ENCODE measurements around the gene SEMA3A.

SEMA3A gene

DNA sequence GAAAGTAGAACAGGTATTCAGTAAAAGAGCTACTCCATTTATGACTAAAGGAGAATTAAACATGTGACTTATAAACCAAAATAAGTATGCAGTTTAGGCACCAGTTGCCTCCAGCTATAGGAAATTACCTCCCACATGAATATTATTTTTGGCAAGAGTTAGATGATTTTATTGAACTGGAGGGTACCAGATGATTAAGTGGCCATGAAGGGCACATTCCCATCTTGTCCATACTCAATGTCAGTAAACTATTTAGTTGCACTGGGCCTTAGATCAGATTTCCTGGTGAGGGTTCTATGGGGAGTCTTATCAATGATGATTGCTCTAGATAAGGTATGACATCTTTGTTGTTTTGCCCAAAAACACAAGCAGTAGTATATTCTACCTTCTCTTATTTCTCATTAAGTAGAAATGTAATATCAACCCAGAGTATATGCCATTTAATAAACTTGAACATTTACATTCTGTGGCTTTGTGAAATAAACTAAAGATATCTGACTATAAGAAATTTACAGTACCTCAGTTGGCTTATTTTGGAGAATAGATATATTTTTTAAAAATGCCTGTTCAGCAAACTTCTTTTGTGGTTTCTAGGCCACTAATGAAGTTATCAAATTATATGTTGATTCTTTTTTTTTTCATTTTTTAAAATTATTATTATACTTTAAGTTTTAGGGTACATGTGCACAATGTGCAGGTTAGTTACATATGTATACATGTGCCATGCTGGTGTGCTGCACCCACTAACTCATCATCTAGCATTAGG lies 145.3 kb downstream of the SEMA3A start:
- no peak for DNase-seq
- in situ Hi-C loops (cut with HindIII; ENCODE audit: low pct_ligation_motif_present, low pct_unique_long_range_greater_than_20kb, low sequenced_read_pairs) = no loop called here

DNA sequence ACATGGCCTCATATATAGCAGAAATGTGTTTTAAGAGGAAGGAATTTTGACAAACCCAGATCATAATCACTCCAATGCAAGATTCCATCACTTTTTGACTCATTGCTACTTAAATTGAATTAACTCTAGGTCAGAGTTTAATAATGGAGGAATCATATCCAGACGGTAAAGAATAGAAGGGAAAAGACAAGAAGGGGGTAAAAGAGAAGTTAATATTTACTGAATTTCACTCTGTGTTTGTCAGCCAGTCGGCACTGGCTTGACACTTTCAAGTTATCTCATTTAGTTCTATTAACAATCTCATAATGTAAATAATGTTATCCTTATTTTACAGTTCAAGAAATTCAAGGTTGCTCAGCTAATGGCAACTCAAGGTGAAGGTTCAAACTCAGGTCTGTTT lies 147.5 kb downstream of the SEMA3A start:
- DNase-seq = no peak
- in situ Hi-C loops (cut with HindIII; ENCODE audit: low pct_ligation_motif_present, low pct_unique_long_range_greater_than_20kb, low sequenced_read_pairs) = no loop called here

DNA sequence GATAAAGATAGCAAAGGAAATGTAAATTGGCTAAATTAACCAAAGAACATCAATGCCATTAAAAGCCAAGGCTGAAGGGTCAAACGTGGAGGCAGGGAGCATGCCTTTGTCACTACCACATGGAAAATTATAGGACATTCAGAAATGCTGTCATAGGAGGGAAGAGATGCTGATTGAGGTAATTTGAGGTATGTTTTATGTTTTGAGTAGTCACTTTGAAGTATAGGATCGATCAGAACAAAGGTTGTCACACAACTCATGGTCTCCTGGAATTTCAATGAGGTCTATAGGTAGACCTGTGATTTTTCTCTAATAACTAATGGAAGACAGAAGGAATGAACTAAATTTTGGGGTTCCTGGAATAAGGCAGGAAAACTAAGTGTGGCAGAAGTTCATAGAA lies 149.8 kb downstream of the SEMA3A start:
- no peak for DNase-seq
- in situ Hi-C loops (cut with HindIII; ENCODE audit: low pct_ligation_motif_present, low pct_unique_long_range_greater_than_20kb, low sequenced_read_pairs) = no loop called here

DNA sequence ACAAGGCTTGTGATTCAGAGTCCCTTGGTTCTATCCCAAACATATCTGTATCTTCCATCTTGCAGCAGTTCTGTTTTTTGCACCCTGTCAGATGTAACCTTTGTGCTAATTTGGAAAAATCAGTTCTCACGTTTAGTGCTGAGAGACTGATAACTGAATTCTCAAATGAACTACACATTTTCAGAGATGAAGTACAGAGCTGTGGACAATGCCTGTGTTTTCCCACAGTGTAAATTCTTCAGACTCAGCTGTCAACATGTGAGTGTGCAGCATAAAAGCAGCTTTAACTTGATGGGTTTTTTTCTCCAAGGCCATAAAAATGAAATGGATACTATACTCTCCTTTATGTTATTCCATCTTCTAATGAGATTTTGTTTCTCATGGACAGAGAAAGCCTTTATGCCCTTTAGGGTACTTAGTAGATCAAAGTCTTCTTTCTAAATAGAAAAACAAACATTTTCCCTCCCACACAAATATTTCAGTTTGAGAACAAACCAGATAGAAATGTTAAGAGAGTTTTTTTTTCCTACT lies 150.9 kb downstream of the SEMA3A start:
- in situ Hi-C loops (cut with HindIII; ENCODE audit: low pct_ligation_motif_present, low pct_unique_long_range_greater_than_20kb, low sequenced_read_pairs) = no loop called here
- DNase-seq = no peak

DNA sequence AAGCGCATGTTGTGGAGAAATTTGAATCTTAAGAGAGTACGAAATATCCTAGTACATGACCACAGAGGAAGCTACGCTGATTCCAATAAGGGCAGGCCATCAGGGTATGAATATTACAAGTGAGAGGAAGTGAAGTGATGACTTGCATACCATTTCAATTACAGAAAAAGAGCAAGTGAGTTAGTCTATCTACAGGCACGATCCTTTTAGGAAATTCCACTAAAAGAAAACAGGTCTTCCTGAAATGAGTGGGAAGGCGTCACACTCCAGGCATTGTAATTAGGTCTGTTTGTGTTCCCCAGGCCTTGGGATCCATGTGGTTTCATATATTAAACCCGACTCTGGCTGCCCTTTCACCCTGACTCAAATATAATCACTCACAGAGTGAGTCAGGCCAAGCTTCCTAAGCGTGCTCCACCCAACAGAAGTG lies 152.5 kb downstream of the SEMA3A start:
- in situ Hi-C loops (cut with HindIII; ENCODE audit: low pct_ligation_motif_present, low pct_unique_long_range_greater_than_20kb, low sequenced_read_pairs) = no loop called here
- peak; percentile 38 for DNase-seq

DNA sequence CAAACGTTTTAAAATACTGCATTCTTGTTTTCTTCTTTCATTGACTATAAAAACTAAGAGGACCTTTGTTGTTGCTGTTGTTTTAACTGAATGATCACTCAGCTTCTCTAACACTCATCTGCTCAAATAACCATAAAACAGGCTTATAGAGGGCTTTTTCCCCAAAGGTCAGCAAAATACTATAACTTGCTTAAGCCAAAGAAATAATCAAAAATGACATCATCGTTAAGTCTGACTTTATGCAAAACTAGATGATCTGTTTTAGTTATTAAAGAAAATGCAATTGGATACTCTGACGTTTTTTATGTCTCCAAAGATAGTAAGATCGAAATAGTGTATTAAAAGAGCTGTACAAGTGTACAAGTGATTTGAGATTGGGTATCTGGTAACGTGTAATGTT lies 152.9 kb downstream of the SEMA3A start:
- no peak for DNase-seq
- in situ Hi-C loops (cut with HindIII; ENCODE audit: low pct_ligation_motif_present, low pct_unique_long_range_greater_than_20kb, low sequenced_read_pairs) = no loop called here

DNA sequence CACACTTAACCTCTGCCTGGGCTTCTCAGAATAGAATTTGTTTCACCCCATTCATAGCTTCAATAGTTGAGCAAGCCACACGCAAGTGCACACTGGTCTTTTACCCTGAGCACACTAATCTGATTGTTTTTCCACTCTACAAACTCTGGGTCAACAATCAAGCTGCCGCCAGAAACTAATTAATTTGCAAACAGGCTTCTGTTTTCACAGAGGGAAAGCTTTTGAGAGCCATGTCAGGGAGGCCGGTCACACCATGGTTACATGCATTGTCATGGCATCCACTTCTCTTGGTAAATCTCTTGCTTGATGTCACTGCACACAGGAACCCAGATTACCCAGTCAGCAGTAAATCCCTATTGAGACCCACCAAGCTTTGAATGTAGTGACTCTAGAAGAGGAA lies 154.2 kb downstream of the SEMA3A start:
- in situ Hi-C loops (cut with HindIII; ENCODE audit: low pct_ligation_motif_present, low pct_unique_long_range_greater_than_20kb, low sequenced_read_pairs) = no loop called here
- no peak for DNase-seq

DNA sequence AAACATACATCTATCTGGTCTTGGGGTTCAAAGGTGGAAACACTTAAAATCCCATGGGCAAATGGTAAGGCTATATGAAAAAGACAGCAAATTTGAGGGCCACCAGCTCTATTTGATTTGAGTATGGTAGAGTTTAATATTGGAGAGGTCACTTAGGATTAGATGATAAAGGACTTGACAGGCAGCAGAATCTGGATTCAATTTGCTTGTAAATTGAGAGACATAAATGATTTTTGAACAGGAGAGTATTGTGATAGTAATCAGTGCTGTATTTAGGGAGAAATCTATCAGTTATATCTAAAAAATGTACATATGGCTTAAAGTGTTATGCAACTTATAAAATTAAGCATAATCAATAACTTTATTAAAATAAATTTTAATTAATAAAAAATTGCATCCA lies 155.2 kb downstream of the SEMA3A start:
- in situ Hi-C loops (cut with HindIII; ENCODE audit: low pct_ligation_motif_present, low pct_unique_long_range_greater_than_20kb, low sequenced_read_pairs) = no loop called here
- DNase-seq = no peak

DNA sequence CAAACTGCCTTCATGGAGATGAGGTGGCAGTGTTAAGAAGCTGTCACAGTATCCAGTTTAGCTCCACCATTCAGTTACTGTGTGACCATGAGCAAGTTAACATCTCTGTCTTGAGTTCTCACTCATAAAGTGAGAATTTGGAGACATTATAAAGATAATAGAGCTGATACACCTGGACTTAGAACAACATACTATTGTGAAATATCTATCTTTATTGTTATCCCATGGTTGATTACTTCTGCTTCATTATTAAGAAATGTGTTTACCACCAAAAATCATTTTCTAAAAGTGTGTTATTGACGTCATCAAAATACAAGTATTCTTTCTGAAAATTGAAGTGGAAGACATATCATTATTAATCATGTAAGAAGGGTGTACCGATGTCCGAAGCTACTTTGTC lies 166.9 kb downstream of the SEMA3A start:
- no peak for DNase-seq
- in situ Hi-C loops (cut with HindIII; ENCODE audit: low pct_ligation_motif_present, low pct_unique_long_range_greater_than_20kb, low sequenced_read_pairs) = no loop called here

DNA sequence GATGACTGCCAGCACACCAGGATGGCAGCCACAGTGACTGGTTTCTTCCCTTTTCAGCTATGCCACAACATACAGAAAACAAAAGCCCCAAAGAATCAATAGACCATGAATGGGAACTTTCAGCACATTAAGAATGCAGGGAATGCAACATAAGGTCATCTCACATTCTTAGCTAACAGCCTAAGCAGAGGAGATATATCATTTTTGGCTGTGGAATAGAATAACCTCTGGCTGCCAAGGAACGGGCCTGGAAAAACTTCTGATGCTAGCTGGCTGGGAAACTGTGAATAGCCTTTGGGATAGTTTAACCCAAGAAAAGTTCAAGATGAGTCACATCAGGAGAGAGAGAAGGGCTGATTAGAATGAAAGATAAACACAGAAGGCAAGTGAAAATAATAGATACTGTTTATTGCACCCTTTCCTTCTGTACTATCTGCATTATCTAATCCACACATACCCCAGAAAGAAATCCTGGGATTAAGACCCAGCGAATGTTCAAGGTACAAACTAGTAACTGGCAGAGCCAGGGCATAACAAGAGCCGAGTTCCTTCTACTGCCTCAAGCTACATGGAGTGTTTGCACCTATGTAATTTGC lies 169.2 kb downstream of the SEMA3A start:
- in situ Hi-C loops (cut with HindIII; ENCODE audit: low pct_ligation_motif_present, low pct_unique_long_range_greater_than_20kb, low sequenced_read_pairs) = no loop called here
- DNase-seq = peak; percentile 99

DNA sequence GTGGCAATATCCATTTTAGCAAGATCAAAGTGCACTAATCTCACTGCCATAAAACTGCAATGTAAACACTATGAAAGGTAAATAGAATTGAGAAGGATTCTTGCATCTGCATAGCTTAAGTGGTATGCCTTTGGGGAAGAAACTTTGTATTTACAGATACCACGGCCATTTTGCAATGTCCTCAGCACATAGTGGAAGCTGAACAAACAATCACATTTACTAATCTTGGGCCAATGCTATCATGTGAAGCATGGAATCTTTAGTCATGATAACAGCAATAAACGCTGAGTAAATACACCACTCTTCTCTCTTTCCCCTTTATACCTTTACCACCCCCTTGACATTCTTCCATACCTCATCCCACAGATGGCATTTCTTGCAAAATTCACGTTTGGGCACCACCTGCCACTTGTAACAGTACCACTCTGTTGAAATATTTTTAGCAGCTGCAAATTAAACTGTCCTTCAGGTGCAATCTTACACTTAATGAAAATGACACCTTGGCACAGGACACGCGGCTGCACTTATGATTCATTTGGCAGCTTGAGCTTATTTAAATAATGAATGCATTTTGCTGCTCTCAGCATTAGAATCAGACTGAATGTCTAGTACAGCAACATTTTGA lies 171.8 kb downstream of the SEMA3A start:
- DNase-seq = no peak
- in situ Hi-C loops (cut with HindIII; ENCODE audit: low pct_ligation_motif_present, low pct_unique_long_range_greater_than_20kb, low sequenced_read_pairs) = no loop called here

DNA sequence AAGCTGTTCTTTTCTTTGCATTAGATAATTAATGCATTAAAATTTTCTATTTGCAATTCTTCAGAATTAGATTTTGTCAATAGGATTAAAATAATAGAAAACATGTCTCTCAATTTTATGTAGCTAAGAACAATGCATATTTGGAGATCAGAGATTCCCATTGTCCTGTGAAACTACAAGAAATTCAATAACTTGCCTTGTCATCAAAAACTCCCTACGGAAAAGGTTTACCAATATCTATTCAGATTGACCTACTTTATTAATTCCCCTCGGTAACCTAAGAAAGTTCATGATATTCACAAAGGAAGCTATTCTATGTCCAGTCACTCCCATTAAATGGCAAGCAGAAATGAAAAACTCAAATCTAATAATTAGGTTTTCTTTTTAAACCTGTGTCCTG lies 172.6 kb downstream of the SEMA3A start:
- in situ Hi-C loops (cut with HindIII; ENCODE audit: low pct_ligation_motif_present, low pct_unique_long_range_greater_than_20kb, low sequenced_read_pairs) = no loop called here
- no peak for DNase-seq

DNA sequence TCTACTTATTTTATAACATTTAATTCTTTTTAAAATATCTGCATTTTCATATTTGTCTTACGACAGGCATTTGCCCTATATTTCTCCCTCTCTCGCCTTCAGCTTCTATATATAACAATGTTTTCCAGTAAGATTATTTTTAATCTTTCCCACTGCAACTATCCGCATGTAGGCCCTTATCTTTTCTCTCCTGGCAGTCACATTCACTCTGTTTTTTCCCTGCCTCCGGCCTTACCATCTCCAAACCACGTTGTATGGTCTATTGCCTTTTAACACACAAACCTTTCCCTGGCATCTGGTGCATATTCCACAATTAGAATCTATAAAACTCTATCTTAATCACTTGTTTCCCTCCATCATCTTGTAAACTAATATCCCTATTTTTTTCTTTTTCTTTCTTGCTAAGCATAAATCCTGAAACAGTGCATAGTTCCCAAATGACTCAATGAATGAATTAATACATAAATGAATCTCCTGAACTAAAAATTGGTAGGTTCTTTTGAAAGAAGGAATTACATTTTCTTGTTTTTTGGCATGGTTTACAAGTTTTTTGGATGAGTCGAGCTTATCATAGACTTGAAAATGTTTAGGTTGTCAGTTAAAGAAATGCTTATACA lies 173.2 kb downstream of the SEMA3A start:
- in situ Hi-C loops (cut with HindIII; ENCODE audit: low pct_ligation_motif_present, low pct_unique_long_range_greater_than_20kb, low sequenced_read_pairs) = no loop called here
- DNase-seq = peak; percentile 9

DNA sequence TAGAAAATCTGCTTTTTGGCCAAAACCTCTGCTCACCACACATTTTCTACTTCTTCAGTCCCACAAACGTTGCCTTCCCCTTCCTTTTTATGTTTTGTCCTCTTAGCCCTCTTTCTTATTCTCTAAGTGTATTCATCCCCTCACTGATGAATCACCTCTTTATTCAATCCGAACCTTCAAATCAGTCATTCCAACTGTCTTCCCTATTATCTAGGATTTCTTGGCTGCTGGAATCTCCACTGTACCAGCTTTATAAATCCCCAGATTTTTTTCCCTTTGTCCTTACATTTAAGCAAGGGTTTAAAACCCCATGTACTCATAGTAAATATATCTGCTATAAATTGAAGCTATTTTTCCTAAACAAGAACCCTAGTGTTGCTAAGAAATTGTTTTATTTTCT lies 176.9 kb downstream of the SEMA3A start:
- in situ Hi-C loops (cut with HindIII; ENCODE audit: low pct_ligation_motif_present, low pct_unique_long_range_greater_than_20kb, low sequenced_read_pairs) = no loop called here
- DNase-seq = no peak

DNA sequence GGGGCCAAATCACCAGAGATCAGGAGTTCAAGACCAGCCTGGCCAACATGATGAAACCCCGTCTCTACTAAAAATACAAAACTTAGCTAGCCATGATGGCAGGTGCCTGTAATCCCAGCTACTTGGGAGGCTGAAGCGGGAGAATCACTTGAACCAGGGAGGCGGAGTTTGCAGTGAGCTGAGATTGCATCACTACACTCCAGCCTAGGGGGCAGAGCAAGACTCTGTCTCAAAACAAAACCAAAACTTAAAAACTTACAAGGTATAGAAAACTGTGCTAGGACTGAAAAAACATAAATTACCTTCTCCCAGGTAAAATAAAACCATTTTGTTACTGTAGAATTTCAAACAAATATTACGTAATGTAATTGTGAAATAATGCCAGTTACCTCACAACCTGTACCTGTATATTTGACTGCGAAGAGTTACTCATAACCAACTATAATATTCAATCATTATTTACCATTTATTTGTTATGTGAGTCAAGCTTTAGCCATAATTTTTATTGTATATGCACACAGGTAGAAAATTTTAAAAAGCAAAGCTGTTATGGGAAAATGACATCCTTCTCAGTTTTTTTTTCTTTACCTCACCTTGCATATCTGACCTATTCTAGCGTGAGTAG lies 180.9 kb downstream of the SEMA3A start:
- in situ Hi-C loops (cut with HindIII; ENCODE audit: low pct_ligation_motif_present, low pct_unique_long_range_greater_than_20kb, low sequenced_read_pairs) = no loop called here
- no peak for DNase-seq

DNA sequence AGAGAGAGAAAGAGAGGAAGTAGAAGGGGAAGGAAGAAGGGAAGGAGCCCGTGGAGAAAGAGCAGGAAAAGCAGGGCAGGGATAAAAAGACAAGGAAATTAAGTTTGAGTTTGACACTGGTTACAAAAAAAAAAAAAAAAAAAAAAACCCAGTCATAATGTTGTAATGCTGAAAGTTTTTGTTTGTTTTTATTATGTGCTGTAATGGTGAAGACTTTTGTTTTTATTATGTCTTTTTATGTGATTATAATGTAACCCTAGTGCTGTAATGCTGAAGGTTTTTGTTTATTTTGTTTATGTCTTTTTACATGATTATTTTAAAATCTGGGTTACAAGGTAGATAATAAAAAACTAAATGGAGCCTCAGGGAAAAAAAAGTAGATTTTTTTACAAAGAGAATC lies 184.8 kb downstream of the SEMA3A start:
- DNase-seq = no peak
- in situ Hi-C loops (cut with HindIII; ENCODE audit: low pct_ligation_motif_present, low pct_unique_long_range_greater_than_20kb, low sequenced_read_pairs) = no loop called here

DNA sequence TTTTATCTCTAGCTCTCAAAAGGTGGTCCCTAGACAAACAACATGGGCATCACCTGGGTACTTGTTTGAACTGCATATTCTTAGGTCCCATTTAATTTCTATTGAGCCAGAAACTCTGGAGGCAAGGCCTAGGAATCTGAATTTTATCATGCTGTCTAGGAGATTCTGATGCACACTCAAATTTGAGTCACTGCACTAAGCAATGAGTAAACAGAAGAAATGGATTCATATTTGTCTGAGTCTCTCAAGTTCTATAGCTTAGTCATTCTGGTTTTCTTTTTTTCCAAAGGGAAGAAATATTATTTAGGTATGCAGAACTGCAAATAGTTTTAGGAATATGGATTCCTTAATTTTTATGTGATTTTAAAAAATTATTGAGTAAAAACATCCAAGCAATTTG lies 185.5 kb downstream of the SEMA3A start:
- no peak for DNase-seq
- in situ Hi-C loops (cut with HindIII; ENCODE audit: low pct_ligation_motif_present, low pct_unique_long_range_greater_than_20kb, low sequenced_read_pairs) = no loop called here

DNA sequence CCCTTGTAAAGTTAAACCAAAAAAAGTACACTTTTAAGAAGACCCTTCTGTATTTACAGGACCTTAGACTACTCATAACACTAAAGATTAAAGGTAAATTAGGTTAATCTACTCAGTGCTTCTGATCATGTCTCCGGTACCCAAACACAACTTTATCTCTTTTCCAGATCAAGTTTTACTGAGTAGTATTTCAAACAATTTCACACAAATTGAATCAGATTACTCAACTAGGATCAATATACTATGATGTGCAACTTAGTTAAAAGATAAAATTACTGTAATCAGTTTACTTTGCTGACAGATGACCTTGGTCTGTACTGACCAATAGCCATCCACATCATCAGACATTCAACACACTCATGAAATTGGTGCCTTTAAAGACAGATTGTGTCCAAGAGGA lies 191.4 kb downstream of the SEMA3A start:
- no peak for DNase-seq
- in situ Hi-C loops (cut with HindIII; ENCODE audit: low pct_ligation_motif_present, low pct_unique_long_range_greater_than_20kb, low sequenced_read_pairs) = no loop called here

DNA sequence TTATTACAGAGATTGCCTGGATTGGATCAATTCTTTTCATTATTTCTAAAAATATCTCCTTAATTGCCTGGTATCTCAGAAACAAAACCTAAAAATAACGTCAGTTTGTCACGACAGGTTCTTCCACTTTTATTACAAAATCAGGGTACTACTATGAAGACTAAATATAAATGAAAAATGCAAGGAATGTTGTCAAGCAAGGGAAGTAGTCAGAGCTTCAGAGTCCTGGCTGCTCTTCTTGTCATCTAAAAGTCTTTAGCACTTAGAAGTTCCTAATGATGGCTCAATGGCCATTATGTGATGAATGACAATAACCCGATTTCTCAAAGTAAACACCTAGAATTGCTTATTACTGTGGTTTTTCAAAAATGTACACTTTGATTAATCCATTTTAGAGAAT lies 192.2 kb downstream of the SEMA3A start:
- DNase-seq = no peak
- in situ Hi-C loops (cut with HindIII; ENCODE audit: low pct_ligation_motif_present, low pct_unique_long_range_greater_than_20kb, low sequenced_read_pairs) = no loop called here
